Gastrocnemius medialis (tissue), 4 donors: ENCODE measurements around the gene TMEFF1. TPM values are rescaled to one million over a fixed set of nuclear protein-coding genes. Genes with fewer than 3 reads are reported as not detected.

Experiments used
- ATAC-seq, 2 donors: fragments of 150-250 bp; one replicate each; pipeline ENCODE4 v1.9.1; 2016
- DNase-seq, 2 donors: peaks; one replicate each; pipeline ENCODE4 v3.0.0-alpha.2; 2019
- H3K27ac ChIP-seq, 4 donors: fragments of 200-600 bp; sonication (generic); 1 replicate in 1 of 4; 2 replicates in 3 of 4; pipeline ENCODE4 v1.5.1; 2016 to 2018; ENCODE audit warnings: mild to moderate bottlenecking in 2 of 4, moderate library complexity in 1 of 4
- H3K27me3 ChIP-seq, 3 donors: fragments of 200-600 bp; sonication (generic) in 2 of 3; 1 replicate in 1 of 3; 2 replicates in 2 of 3; pipeline versions ENCODE4 v1.5.1 to v1.6.0; 2016 to 2019; ENCODE audit warnings: mild to moderate bottlenecking in 1 of 3, moderate library complexity in 1 of 3
- H3K36me3 ChIP-seq, 2 donors: fragments of 200-600 bp; sonication (generic) in 1 of 2; one replicate each; pipeline ENCODE4 v1.5.1; 2017 to 2018
- H3K4me1 ChIP-seq, 2 donors: fragments of 200-600 bp; sonication (generic) in 1 of 2; one replicate each; pipeline ENCODE4 v1.5.1; 2016 to 2017; ENCODE audit warnings: mild to moderate bottlenecking in 2 of 2
- H3K4me3 ChIP-seq, 4 donors: fragments of 200-600 bp; sonication (generic) in 3 of 4; 1 replicate in 1 of 4; 2 replicates in 3 of 4; pipeline ENCODE4 v1.5.1; 2016 to 2019; ENCODE audit warnings: mild to moderate bottlenecking in 2 of 4
- H3K9me3 ChIP-seq, 3 donors: fragments of 200-600 bp; sonication (generic) in 2 of 3; 1 replicate in 1 of 3; 2 replicates in 2 of 3; pipeline ENCODE4 v1.5.1; 2016 to 2019
- CTCF ChIP-seq, 5 experiments: fragments of 450-650 bp in 3 of 5; fragments of 200-600 bp in 2 of 5; sonication (generic) in 2 of 5; IDR thresholded peaks in 4 of 5; conservative IDR thresholded peaks in 1 of 5; 1 replicate in 4 of 5; 2 replicates in 1 of 5; pipeline ENCODE4 v1.5.1; 2016 to 2019; ENCODE audit warnings: antibody characterized with exemption in 5 of 5, mild to moderate bottlenecking in 3 of 5, moderate library complexity in 3 of 5
- POLR2A ChIP-seq, 2 donors: fragments of 450-650 bp; IDR thresholded peaks; one replicate each; pipeline ENCODE4 v1.6.1; 2017; ENCODE audit warnings: antibody characterized with exemption in 2 of 2, mild to moderate bottlenecking in 2 of 2, moderate library complexity in 2 of 2
- in situ Hi-C, 4 donors: fragments of 200-750 bp; cut with MboI; loops; one replicate each; pipeline versions ENCODE4 v1.15.0 to v1.8.0; 2017; ENCODE audit warnings: low sequenced_read_pairs in 4 of 4
- intact Hi-C: fragments of 100-400 bp; cut with DNase I; formaldehyde crosslinking; loops from one replicate; pipeline ENCODE4 v1.15.1; 2023; ENCODE audit warnings: low total_unique reads
- total RNA-seq, 4 donors: library from RNA; depleted of rRNA; stranded (reverse); fragments of >200 nt; gene quantifications; one replicate each; pipeline versions ENCODE4 v1.1.0 to v1.2.3, GENCODE V29; 2016

The TMEFF1 gene
- total RNA-seq, 4 donors from 2014 or later, result not detected

DNA sequence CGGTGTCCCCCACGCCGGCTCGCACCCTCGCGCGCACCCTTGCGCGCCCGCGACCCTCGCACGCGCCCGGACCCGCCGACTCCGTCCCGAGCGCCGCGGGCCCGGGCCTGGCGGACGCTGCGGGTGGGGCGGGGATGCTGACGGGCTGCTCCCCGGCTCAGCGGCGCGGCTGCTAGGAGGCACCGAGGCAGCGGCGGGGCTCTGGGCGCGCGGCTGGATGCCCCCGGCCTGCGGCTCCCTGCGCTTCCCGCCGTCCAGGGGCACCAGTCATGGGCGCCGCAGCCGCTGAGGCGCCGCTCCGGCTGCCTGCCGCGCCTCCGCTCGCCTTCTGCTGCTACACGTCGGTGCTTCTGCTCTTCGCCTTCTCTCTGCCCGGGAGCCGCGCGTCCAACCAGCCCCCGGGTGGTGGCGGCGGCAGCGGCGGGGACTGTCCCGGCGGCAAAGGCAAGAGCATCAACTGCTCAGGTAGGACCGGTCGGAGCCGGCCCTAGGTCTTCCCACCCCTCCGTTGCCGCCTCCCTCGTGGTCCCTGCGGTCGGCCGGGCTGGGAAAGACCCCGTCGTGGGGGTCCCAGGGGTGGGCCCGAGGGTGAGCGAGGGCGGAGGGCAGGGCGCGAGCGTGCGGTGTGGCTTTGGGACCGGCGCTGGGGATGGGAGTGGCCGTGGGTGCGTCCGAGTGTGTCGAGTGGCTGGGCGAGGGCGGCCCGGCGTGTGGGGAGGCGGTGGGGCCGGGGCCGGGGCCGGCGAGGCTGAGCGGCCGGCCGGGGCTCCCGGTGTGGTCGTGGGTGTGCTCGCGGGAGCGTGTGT is 530 bp downstream of the TMEFF1 start:
- H3K4me3 ChIP-seq, result peak overlapping the region; percentile 66 to 91 (median 75)
- in situ Hi-C loops, result no loop called here
- no peaks in the 10 kb centered on the region for H3K36me3 ChIP-seq
- no peaks in the 10 kb centered on the region for H3K27me3 ChIP-seq
- ATAC-seq, result peak; percentile 64 to 76
- intact Hi-C loops, result no loop called here
- DNase-seq, result no peak
- no peak overlapping the region for H3K27ac ChIP-seq
- H3K9me3 ChIP-seq, result no peaks in the 10 kb centered on the region
- no peak for TF ChIP-seq CTCF (IDR thresholded peaks at IDR 0.05 in 4 of 5, conservative IDR thresholded peaks at IDR 0.05 in 1 of 5)
- TF ChIP-seq POLR2A (IDR thresholded peaks at IDR 0.05), result no peak
- peaks cover 11 to 12% of the 10 kb centered on the region in 2 donors for H3K4me1 ChIP-seq

DNA sequence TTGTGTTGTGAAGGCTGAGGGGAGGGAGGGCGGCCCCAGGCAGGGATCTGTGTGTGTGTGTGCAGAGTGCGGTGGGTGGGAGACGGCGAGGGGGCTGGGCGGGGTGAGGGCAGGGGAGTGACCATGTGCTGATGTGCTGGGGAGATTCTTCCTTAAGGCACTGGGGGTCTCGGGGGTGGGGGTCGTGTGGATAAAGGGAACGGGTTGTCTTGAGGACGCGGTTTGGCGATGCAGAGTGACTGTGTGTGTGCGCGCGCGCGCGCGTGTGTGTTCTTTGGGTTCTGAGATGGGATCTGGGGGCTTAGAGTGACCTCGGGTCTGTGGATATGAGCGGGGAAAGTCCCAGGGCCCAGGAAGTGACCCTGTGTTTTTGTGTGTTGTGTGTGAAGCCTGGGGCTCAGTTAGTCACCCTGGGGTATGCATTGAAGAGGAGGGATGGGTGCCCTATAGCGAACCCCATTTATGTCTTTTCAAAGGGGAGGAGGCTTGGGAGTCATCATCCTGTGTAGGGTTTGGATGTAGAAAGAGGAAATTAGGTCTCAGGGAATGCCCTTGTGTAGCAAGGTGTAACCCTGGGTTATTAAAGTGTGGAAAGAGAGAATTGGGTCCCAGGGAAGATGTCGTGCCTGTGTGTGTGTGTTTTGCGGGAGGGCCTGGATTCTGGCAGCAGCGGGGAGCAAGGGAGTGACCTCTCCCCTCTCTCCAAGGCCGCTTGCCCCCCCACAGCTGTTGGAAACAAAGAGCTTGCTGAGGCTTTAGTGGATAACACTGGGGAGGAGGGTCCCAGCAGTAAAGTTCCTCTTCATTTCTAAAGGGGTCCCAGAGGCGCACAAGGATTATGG is 1.4 kb downstream of the TMEFF1 start:
- Histone ChIP-seq H3K4me3 (peak overlapping the region; percentile 66 to 91 (median 75)), H3K36me3 (no peaks in the 10 kb centered on the region), H3K27ac (no peak overlapping the region), H3K9me3 (no peaks in the 10 kb centered on the region), H3K4me1 (peaks cover 3 to 5% of the 10 kb centered on the region in 2 donors), H3K27me3 (no peaks in the 10 kb centered on the region)
- peak in 1 of 2 donors; percentile 6 for ATAC-seq
- in situ Hi-C loops, result no loop called here
- DNase-seq, result no peak
- TF ChIP-seq POLR2A (IDR thresholded peaks at IDR 0.05), result no peak
- TF ChIP-seq CTCF (IDR thresholded peaks at IDR 0.05 in 4 of 5, conservative IDR thresholded peaks at IDR 0.05 in 1 of 5), result no peak
- intact Hi-C loops, result no loop called here

GRCh38 chr9:100474924-100475276 is 2.0 kb downstream of the TMEFF1 start:
- in situ Hi-C loops, result no loop called here

GRCh38 chr9:100477241-100477640 is 4.3 kb downstream of the TMEFF1 start:
- no peak overlapping the region for H3K4me3 ChIP-seq
- no peaks in the 10 kb centered on the region for H3K27me3 ChIP-seq
- H3K27ac ChIP-seq, result no peak overlapping the region
- no peak for TF ChIP-seq POLR2A (IDR thresholded peaks at IDR 0.05)
- no peak for TF ChIP-seq CTCF (IDR thresholded peaks at IDR 0.05 in 4 of 5, conservative IDR thresholded peaks at IDR 0.05 in 1 of 5)
- no peaks in the 10 kb centered on the region for H3K9me3 ChIP-seq
- in situ Hi-C loops, result no loop called here
- intact Hi-C loops, result no loop called here
- ATAC-seq (no peak), DNase-seq (no peak)
- H3K36me3 ChIP-seq, result no peaks in the 10 kb centered on the region
- H3K4me1 ChIP-seq, result no peaks in the 10 kb centered on the region

More at GRCh38 chr9:100474924-100475276, 2.0 kb downstream of the TMEFF1 start:
- ATAC-seq (no peak), DNase-seq (no peak)
- Histone ChIP-seq H3K27me3 (no peaks in the 10 kb centered on the region), H3K4me3 (no peak overlapping the region), H3K27ac (no peak overlapping the region), H3K36me3 (no peaks in the 10 kb centered on the region), H3K4me1 (no peaks in the 10 kb centered on the region), H3K9me3 (no peaks in the 10 kb centered on the region)
- intact Hi-C loops, result no loop called here
- TF ChIP-seq POLR2A (IDR thresholded peaks at IDR 0.05), result no peak

- Histone ChIP-seq H3K9me3 (no peaks in the 10 kb centered on the region), H3K27me3 (no peaks in the 10 kb centered on the region), H3K27ac (no peak overlapping the region), H3K4me1 (no peaks in the 10 kb centered on the region), H3K36me3 (no peaks in the 10 kb centered on the region), H3K4me3 (no peak overlapping the region)
- no peak for TF ChIP-seq CTCF (IDR thresholded peaks at IDR 0.05 in 4 of 5, conservative IDR thresholded peaks at IDR 0.05 in 1 of 5)
- no peak for TF ChIP-seq POLR2A (IDR thresholded peaks at IDR 0.05)
- in situ Hi-C loops, result no loop called here
- intact Hi-C loops, result no loop called here
- DNase-seq (no peak), ATAC-seq (no peak)
These were observed 5.2 kb downstream of the TMEFF1 start for GRCh38 chr9:100478192-100478591.
